CD14-positive monocyte (primary cell): ENCODE data around the gene MAP1S. TPM values are rescaled to one million over a fixed set of nuclear protein-coding genes. Genes with fewer than 3 reads are reported as not detected.

Experiments
- DNase-seq, 3 donors: peaks; one replicate each; pipeline ENCODE4 v3.0.0-alpha.2; 2011 to 2022
- H2AFZ ChIP-seq: 2 replicates; pipeline ENCODE4 v1.6.0; 2012; ENCODE audit warnings: mild to moderate bottlenecking, low read depth, low read length, inconsistent platforms; ENCODE audit not compliant: insufficient read depth, poor library complexity, severe bottlenecking
- H3K27ac ChIP-seq, 2 donors: 1 replicate in 1 of 2; 2 replicates in 1 of 2; pipeline ENCODE4 v1.5.1; 2012 to 2013; ENCODE audit warnings: low read length in 2 of 2, control low read depth in 1 of 2, inconsistent platforms in 1 of 2, low read depth in 1 of 2, mild to moderate bottlenecking in 1 of 2
- H3K27me3 ChIP-seq, 2 donors: one replicate each; pipeline versions ENCODE4 v1.6.0 to v1.6.1; 2011 to 2013; ENCODE audit warnings: low read length in 2 of 2; ENCODE audit not compliant: control insufficient read depth in 2 of 2, insufficient read depth in 2 of 2
- H3K36me3 ChIP-seq, 2 donors: replicated peaks in 1 of 2; 1 replicate in 1 of 2; 2 replicates in 1 of 2; pipeline versions ENCODE4 v1.5.1 to v1.6.1; 2012 to 2013; ENCODE audit warnings: low read length in 2 of 2, control low read depth in 1 of 2, inconsistent platforms in 1 of 2, mild to moderate bottlenecking in 1 of 2; ENCODE audit not compliant: insufficient read depth in 2 of 2, control insufficient read depth in 1 of 2
- H3K4me1 ChIP-seq, 2 donors: 1 replicate in 1 of 2; 2 replicates in 1 of 2; pipeline versions ENCODE4 v1.5.1 to v1.6.1; 2012 to 2013; ENCODE audit warnings: low read length in 2 of 2, control low read depth in 1 of 2, inconsistent platforms in 1 of 2, mild to moderate bottlenecking in 1 of 2, moderate library complexity in 1 of 2; ENCODE audit not compliant: insufficient read depth in 2 of 2, control insufficient read depth in 1 of 2
- H3K4me2 ChIP-seq: replicated peaks from 2 replicates; pipeline ENCODE3; 2012; ENCODE audit warnings: low read length, moderate library complexity, mild to moderate bottlenecking; ENCODE audit not compliant: poor library complexity, severe bottlenecking; ENCODE audit errors: extremely low read depth
- H3K4me3 ChIP-seq, 3 experiments: fragments of 200-600 bp in 1 of 3; sonication (generic) in 1 of 3; replicated peaks in 1 of 3; 1 replicate in 2 of 3; 2 replicates in 1 of 3; pipeline ENCODE4 v1.5.1; 2011 to 2013; ENCODE audit warnings: low read length in 3 of 3, mild to moderate bottlenecking in 3 of 3, control low read depth in 2 of 3, low read depth in 2 of 3, inconsistent platforms in 1 of 3, moderate library complexity in 1 of 3
- H3K79me2 ChIP-seq: 2 replicates; pipeline ENCODE4 v1.6.0; 2012; ENCODE audit warnings: mild to moderate bottlenecking, control low read depth, inconsistent platforms, low read length, moderate library complexity; ENCODE audit not compliant: insufficient read depth
- H3K9ac ChIP-seq: 2 replicates; pipeline ENCODE4 v1.6.0; 2017; ENCODE audit warnings: low read length, mild to moderate bottlenecking; ENCODE audit not compliant: insufficient read depth, poor library complexity, severe bottlenecking
- H3K9me3 ChIP-seq, 2 donors: replicated peaks in 1 of 2; 1 replicate in 1 of 2; 2 replicates in 1 of 2; pipeline versions ENCODE4 v1.5.1 to v1.6.1; 2012 to 2013; ENCODE audit warnings: low read length in 2 of 2, control low read depth in 1 of 2; ENCODE audit not compliant: control insufficient read depth in 1 of 2, insufficient read depth in 1 of 2
- H4K20me1 ChIP-seq: 2 replicates; pipeline ENCODE4 v1.6.0; 2012; ENCODE audit warnings: mild to moderate bottlenecking, low read length, control low read depth, moderate library complexity; ENCODE audit not compliant: insufficient read depth
- H3K27ac Mint-ChIP-seq, 7 donors: one replicate each; pipeline ENCODE4 v1.8.0; 2020; ENCODE audit warnings: mild to moderate bottlenecking in 7 of 7, mixed read lengths in 7 of 7, moderate library complexity in 6 of 7, inconsistent platforms in 2 of 7
- H3K27me3 Mint-ChIP-seq, 3 donors: one replicate each; pipeline ENCODE4 v1.8.0; 2021 to 2022; ENCODE audit warnings: low read depth in 3 of 3, mild to moderate bottlenecking in 3 of 3, mixed read lengths in 3 of 3, moderate library complexity in 3 of 3, inconsistent platforms in 1 of 3
- H3K36me3 Mint-ChIP-seq, 2 donors: one replicate each; pipeline ENCODE4 v1.8.0; 2020; ENCODE audit warnings: mixed read lengths in 2 of 2, inconsistent platforms in 1 of 2, mild to moderate bottlenecking in 1 of 2
- H3K4me1 Mint-ChIP-seq: one replicate; pipeline ENCODE4 v1.8.0; 2020; ENCODE audit warnings: mild to moderate bottlenecking, mixed read lengths
- H3K4me3 Mint-ChIP-seq, 2 donors: one replicate each; pipeline ENCODE4 v1.8.0; 2020; ENCODE audit warnings: mild to moderate bottlenecking in 2 of 2, mixed read lengths in 2 of 2, moderate library complexity in 1 of 2
- H3K9me3 Mint-ChIP-seq, 7 donors: one replicate each; pipeline ENCODE4 v1.8.0; 2020 to 2022; ENCODE audit warnings: mixed read lengths in 7 of 7, mild to moderate bottlenecking in 6 of 7, moderate library complexity in 6 of 7, inconsistent platforms in 2 of 7
- WGBS: methylation state at CpG from one replicate; pipeline ENCODE4 v1.1.5; 2013; ENCODE audit warnings: missing lambda C conversion rate; ENCODE audit not compliant: insufficient coverage; 5-methylcytosine and 5-hydroxymethylcytosine counted together
- intact Hi-C, 2 donors: fragments of 100-400 bp; cut with micrococcal nuclease; formaldehyde crosslinking; loops; one replicate each; pipeline versions ENCODE4 v1.15.0 to v1.15.1; 2023
- polyA plus RNA-seq, 3 donors: library from polyadenylated mRNA; depleted of rRNA in 1 of 3; unstranded in 2 of 3; stranded (reverse) in 1 of 3; fragments of 300-500 nt in 2 of 3; fragments of >200 nt in 1 of 3; fragmentation: Illumina TruSeq in 2 of 3; gene quantifications; 1 replicate in 2 of 3; 2 replicates in 1 of 3; pipeline ENCODE4 v1.2.3, GENCODE V29; 2012 to 2021
- TF ChIP-seq, protein P1 (sequence below): fragments of 200-600 bp; IDR thresholded peaks from one replicate; pipeline ENCODE4 v1.8.0; 2022; ENCODE audit warnings: antibody characterized with exemption, mild to moderate bottlenecking

Gene MAP1S
- polyA plus RNA-seq, 3 donors: 24.5 to 28.3 (median 27.5) TPM

DNA sequence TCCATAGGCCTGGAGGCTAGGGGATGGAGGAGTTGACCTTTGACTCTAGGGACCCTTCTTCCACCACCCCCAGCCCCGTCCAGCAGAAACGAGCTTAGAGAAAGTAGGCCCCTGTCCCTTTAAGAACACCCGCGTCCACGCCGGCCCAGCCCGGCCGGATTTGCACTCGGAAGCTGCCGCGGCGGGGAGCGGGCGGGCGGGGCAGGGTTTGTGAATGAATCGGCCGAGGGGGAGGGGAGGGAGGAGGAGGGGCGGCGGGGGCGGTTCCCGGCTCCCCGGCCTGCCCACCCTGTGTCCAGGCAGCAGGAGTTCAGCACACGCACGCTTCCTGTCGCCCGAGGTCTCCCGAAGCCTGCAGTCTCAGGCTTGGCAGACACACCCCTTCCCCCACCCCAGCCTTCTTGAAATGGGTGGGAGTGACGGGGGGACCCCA, 32.7 kb upstream of the MAP1S start:
- TF ChIP-seq, protein P1, sequence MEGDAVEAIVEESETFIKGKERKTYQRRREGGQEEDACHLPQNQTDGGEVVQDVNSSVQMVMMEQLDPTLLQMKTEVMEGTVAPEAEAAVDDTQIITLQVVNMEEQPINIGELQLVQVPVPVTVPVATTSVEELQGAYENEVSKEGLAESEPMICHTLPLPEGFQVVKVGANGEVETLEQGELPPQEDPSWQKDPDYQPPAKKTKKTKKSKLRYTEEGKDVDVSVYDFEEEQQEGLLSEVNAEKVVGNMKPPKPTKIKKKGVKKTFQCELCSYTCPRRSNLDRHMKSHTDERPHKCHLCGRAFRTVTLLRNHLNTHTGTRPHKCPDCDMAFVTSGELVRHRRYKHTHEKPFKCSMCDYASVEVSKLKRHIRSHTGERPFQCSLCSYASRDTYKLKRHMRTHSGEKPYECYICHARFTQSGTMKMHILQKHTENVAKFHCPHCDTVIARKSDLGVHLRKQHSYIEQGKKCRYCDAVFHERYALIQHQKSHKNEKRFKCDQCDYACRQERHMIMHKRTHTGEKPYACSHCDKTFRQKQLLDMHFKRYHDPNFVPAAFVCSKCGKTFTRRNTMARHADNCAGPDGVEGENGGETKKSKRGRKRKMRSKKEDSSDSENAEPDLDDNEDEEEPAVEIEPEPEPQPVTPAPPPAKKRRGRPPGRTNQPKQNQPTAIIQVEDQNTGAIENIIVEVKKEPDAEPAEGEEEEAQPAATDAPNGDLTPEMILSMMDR: no peak
- Mint-ChIP-seq H3K4me1 (peaks cover 3% of the 10 kb centered on the region), H3K27me3 (peaks cover 57 to 86% (median 70%) of the 10 kb centered on the region in 3 donors), H3K27ac (no peak overlapping the region), H3K9me3 (peaks cover 0 to 23% (median 9%) of the 10 kb centered on the region in 7 donors), H3K4me3 (peak overlapping the region in 1 of 2 donors; percentile 86), H3K36me3 (peaks cover 5 to 7% of the 10 kb centered on the region in 2 donors)
- intact Hi-C loops: no loop called here
- Histone ChIP-seq H3K4me1 (no peaks in the 10 kb centered on the region), H3K9ac (no peak overlapping the region), H3K79me2 (no peaks in the 10 kb centered on the region), H3K36me3 (no peaks in the 10 kb centered on the region), H3K4me3 (no peak overlapping the region), H3K4me2 (no peak overlapping the region), H2AFZ (no peak overlapping the region), H3K9me3 (peaks cover 0 to 23% of the 10 kb centered on the region in 2 donors), H3K27ac (no peak overlapping the region), H3K27me3 (peaks cover 32 to 62% of the 10 kb centered on the region in 2 donors), H4K20me1 (no peaks in the 10 kb centered on the region)
- no peak for DNase-seq
- no CpG with 5 or more reads among the region's 28 CpGs for WGBS

DNA sequence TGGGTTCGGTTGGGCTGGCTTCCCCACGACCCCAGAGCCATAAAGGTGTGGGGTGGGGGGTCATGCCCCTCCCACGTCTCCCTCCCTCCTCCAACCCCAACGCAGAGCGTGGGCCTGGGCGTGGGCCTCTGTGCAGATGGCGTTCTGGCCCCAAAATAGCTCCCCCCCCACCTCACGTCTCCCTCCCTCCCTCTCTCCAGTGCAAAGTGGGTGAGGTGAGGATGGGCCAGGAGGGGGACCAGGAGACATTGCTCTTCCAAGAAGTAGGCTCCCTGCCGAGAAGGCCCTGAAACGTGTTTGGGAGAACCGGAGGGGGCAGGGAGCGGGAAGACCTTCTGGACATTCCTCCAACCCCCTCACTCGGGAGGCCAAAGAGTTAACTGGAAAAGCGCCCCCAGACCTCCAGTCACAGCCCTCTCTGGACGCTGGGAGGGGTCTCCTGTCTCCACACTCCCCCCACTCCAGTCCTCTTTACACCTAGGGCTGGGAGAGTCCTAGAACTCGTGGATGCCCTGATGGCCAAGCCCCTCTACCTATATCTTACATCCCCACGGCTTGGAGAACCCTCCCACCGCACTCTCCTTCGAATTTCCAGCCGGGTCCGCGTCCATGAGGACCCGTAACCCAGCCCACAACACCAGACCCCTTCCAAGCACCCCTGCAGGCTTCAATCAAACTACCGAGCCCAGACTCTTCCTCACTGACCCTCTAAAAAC, 32.0 kb upstream of the MAP1S start:
- H3K27me3 Mint-ChIP-seq: peaks cover 61 to 82% (median 67%) of the 10 kb centered on the region in 3 donors
- H2AFZ ChIP-seq: no peak overlapping the region
- H3K36me3 Mint-ChIP-seq: peaks cover 5 to 7% of the 10 kb centered on the region in 2 donors
- no peak for DNase-seq
- H3K4me3 Mint-ChIP-seq: peak overlapping the region; percentile 37 to 86
- no peak overlapping the region for H3K9ac ChIP-seq
- TF ChIP-seq, protein P1: no peak
- WGBS: under 1% methylated on average over 11 of the region's 24 CpGs
- H3K27ac ChIP-seq: no peak overlapping the region
- peaks cover 0 to 23% of the 10 kb centered on the region in 2 donors for H3K9me3 ChIP-seq
- no peak overlapping the region for H3K4me3 ChIP-seq
- H3K4me2 ChIP-seq: no peak overlapping the region
- no peaks in the 10 kb centered on the region for H3K4me1 ChIP-seq
- H3K4me1 Mint-ChIP-seq: peaks cover 3% of the 10 kb centered on the region
- no peaks in the 10 kb centered on the region for H3K79me2 ChIP-seq
- H3K36me3 ChIP-seq: no peaks in the 10 kb centered on the region
- intact Hi-C loops: no loop called here
- no peak overlapping the region for H3K27ac Mint-ChIP-seq
- H3K9me3 Mint-ChIP-seq: peaks cover 0 to 23% (median 9%) of the 10 kb centered on the region in 7 donors
- no peaks in the 10 kb centered on the region for H4K20me1 ChIP-seq
- H3K27me3 ChIP-seq: peaks cover 32 to 62% of the 10 kb centered on the region in 2 donors
